Loucy (cell line): Measurements from ENCODE around the gene INSIG2.

Experiments used
- H2AFZ ChIP-seq: fragments of 200-600 bp; sonication (generic); 2 replicates; pipeline ENCODE4 v1.6.0; 2016; ENCODE audit warnings: antibody characterized with exemption, mild to moderate bottlenecking, low read length, moderate library complexity
- H3F3A ChIP-seq: fragments of 200-600 bp; 2 replicates; pipeline ENCODE4 v1.6.0; 2016; ENCODE audit warnings: antibody characterized with exemption, low read depth, mild to moderate bottlenecking
- H3K27me3 ChIP-seq: fragments of 200-600 bp; sonication (generic); 2 replicates; pipeline ENCODE4 v1.6.1; 2014; ENCODE audit warnings: low read length, mild to moderate bottlenecking; ENCODE audit not compliant: insufficient read depth, poor library complexity, severe bottlenecking
- H3K36me3 ChIP-seq: fragments of 200-600 bp; sonication (generic); 2 replicates; pipeline ENCODE4 v1.6.1; 2016; ENCODE audit warnings: low read length; ENCODE audit not compliant: insufficient read depth
- H3K4me1 ChIP-seq: fragments of 200-600 bp; sonication (generic); 2 replicates; pipeline ENCODE4 v1.5.1; 2014; ENCODE audit warnings: low read length, mild to moderate bottlenecking; ENCODE audit not compliant: insufficient read depth, poor library complexity, severe bottlenecking
- H3K4me2 ChIP-seq: fragments of 200-600 bp; sonication (generic); 2 replicates; pipeline ENCODE4 v1.6.0; 2014; ENCODE audit warnings: antibody characterized with exemption, low read length, low read depth, mild to moderate bottlenecking; ENCODE audit not compliant: poor library complexity, severe bottlenecking
- H3K4me3 ChIP-seq: fragments of 200-600 bp; sonication (generic); 2 replicates; pipeline ENCODE4 v1.5.1; 2014; ENCODE audit warnings: low read length, mild to moderate bottlenecking, mixed read lengths; ENCODE audit not compliant: poor library complexity, severe bottlenecking
- H3K79me2 ChIP-seq: fragments of 200-600 bp; sonication (generic); 2 replicates; pipeline ENCODE4 v1.6.1; 2014; ENCODE audit warnings: low read length; ENCODE audit not compliant: insufficient read depth
- H3K9ac ChIP-seq: fragments of 200-600 bp; sonication (generic); 2 replicates; pipeline ENCODE4 v1.6.0; 2014; ENCODE audit warnings: mild to moderate bottlenecking, low read depth, low read length, moderate library complexity; ENCODE audit not compliant: poor library complexity, severe bottlenecking
- H3K9me2 ChIP-seq: fragments of 200-600 bp; sonication (generic); replicated peaks from 2 replicates; pipeline ENCODE4 v1.6.1; 2016; ENCODE audit warnings: low read depth, low read length, mixed read lengths
- H3K9me3 ChIP-seq: fragments of 200-600 bp; sonication (generic); 2 replicates; pipeline ENCODE4 v1.6.1; 2014; ENCODE audit warnings: mild to moderate bottlenecking, antibody characterized with exemption, low read length, low read depth; ENCODE audit not compliant: insufficient read depth
- H4K20me1 ChIP-seq: fragments of 200-600 bp; sonication (generic); 2 replicates; pipeline ENCODE4 v1.6.0; 2014; ENCODE audit warnings: antibody characterized with exemption, low read length, mild to moderate bottlenecking; ENCODE audit not compliant: insufficient read depth, poor library complexity, severe bottlenecking
- EZH2phosphoT487 ChIP-seq: fragments of 200-600 bp; IDR thresholded peaks from 2 replicates; pipeline ENCODE4 v1.6.1; 2018; ENCODE audit warnings: antibody characterized with exemption, mild to moderate bottlenecking, moderate library complexity, borderline replicate concordance
- TF ChIP-seq, protein P1 (sequence below): fragments of 200-600 bp; sonication (generic); conservative IDR thresholded peaks from 2 replicates; pipeline ENCODE4 v1.5.1; 2014; ENCODE audit warnings: mild to moderate bottlenecking, antibody characterized with exemption, low read length

INSIG2 gene

GRCh38 chr2:118047380-118047826, 40.9 kb upstream of the INSIG2 start:
- peak overlapping the region; percentile 4 for H3K9ac ChIP-seq
- no peaks in the 10 kb centered on the region for H4K20me1 ChIP-seq
- no peaks in the 10 kb centered on the region for H3K9me2 ChIP-seq
- peaks cover 52% of the 10 kb centered on the region for H3K4me1 ChIP-seq
- H3K27me3 ChIP-seq = peaks cover 4% of the 10 kb centered on the region
- peak overlapping the region; percentile 75 for H3K4me2 ChIP-seq
- TF ChIP-seq, protein P1, sequence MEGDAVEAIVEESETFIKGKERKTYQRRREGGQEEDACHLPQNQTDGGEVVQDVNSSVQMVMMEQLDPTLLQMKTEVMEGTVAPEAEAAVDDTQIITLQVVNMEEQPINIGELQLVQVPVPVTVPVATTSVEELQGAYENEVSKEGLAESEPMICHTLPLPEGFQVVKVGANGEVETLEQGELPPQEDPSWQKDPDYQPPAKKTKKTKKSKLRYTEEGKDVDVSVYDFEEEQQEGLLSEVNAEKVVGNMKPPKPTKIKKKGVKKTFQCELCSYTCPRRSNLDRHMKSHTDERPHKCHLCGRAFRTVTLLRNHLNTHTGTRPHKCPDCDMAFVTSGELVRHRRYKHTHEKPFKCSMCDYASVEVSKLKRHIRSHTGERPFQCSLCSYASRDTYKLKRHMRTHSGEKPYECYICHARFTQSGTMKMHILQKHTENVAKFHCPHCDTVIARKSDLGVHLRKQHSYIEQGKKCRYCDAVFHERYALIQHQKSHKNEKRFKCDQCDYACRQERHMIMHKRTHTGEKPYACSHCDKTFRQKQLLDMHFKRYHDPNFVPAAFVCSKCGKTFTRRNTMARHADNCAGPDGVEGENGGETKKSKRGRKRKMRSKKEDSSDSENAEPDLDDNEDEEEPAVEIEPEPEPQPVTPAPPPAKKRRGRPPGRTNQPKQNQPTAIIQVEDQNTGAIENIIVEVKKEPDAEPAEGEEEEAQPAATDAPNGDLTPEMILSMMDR = no peak; the same call in 1 of the 2 replicates
- no peak for TF ChIP-seq EZH2phosphoT487
- peaks cover 3% of the 10 kb centered on the region; the same call in 1 of the 2 replicates for H3F3A ChIP-seq
- H2AFZ ChIP-seq = peak overlapping the region; percentile 34; the same call in 1 of the 2 replicates
- peak overlapping the region; percentile 55 for H3K4me3 ChIP-seq
- H3K36me3 ChIP-seq = no peaks in the 10 kb centered on the region
- no peaks in the 10 kb centered on the region for H3K9me3 ChIP-seq
- no peaks in the 10 kb centered on the region for H3K79me2 ChIP-seq

DNA sequence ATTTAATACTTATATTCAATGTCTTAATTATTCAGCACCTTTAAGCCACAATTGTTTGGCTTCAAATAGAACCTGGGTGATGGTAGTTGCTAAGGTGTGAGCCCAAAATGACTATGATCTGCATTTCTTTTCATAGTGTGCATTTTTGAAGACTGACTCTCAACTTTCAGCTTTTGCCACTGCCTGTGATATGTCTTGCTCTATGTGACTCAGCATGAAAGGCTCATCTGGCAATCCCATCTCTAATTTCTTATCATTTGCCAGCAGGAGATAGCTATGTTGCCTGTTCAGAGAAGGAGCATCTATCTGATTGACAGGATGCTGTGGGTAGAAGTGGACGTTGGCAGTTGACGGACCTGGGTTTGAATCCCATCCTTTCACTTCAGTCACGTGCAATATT, 39.9 kb upstream of the INSIG2 start:
- Histone ChIP-seq H2AFZ (no peak overlapping the region), H3K4me2 (peak overlapping the region; percentile 3), H3K79me2 (no peaks in the 10 kb centered on the region), H4K20me1 (no peaks in the 10 kb centered on the region), H3K9me3 (no peaks in the 10 kb centered on the region), H3K4me1 (peaks cover 52% of the 10 kb centered on the region), H3F3A (peaks cover 3% of the 10 kb centered on the region; the same call in 1 of the 2 replicates), H3K9me2 (no peaks in the 10 kb centered on the region), H3K9ac (no peak overlapping the region), H3K27me3 (peaks cover 4% of the 10 kb centered on the region), H3K4me3 (no peak overlapping the region), H3K36me3 (no peaks in the 10 kb centered on the region)
- TF ChIP-seq EZH2phosphoT487 = no peak
- TF ChIP-seq, protein P1 = no peak

GRCh38 chr2:118049140-118049815, 39.0 kb upstream of the INSIG2 start:
- H3F3A ChIP-seq = peaks cover 3% of the 10 kb centered on the region; the same call in 1 of the 2 replicates
- H3K79me2 ChIP-seq = no peaks in the 10 kb centered on the region
- H3K4me2 ChIP-seq = peak overlapping the region; percentile 71
- no peak for TF ChIP-seq EZH2phosphoT487
- TF ChIP-seq, protein P1 = no peak
- no peaks in the 10 kb centered on the region for H3K9me3 ChIP-seq
- peak overlapping the region; percentile 54 for H3K4me3 ChIP-seq
- peaks cover 52% of the 10 kb centered on the region for H3K4me1 ChIP-seq
- H3K9ac ChIP-seq = no peak overlapping the region
- H2AFZ ChIP-seq = no peak overlapping the region
- H3K36me3 ChIP-seq = no peaks in the 10 kb centered on the region
- no peaks in the 10 kb centered on the region for H4K20me1 ChIP-seq
- peaks cover 4% of the 10 kb centered on the region for H3K27me3 ChIP-seq
- no peaks in the 10 kb centered on the region for H3K9me2 ChIP-seq
